ENCODE data around the gene KLHL1.

DNA sequence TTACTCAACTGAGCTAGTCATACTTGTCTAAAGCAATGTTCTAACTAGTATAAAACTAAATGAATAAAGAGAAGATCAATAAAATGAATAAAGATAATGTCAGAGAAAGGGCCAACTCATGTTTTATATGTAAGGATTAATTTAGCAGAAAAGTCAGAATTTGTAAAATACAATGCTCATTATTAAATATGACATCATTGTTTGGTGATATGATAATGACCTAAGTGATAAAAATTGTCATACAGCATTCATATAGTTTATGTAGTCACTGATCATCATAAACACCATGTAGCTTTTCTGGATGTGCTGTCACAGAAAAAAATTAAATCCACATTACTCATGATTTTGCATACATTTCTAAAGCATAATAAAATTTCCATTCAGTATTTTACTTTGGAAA is 3.8 kb downstream of the KLHL1 start:
- TF ChIP-seq POLR2A (IDR thresholded peaks at IDR 0.05) (no peak), CTCF (IDR thresholded peaks at IDR 0.05) (no peak), POLR2AphosphoS5 (IDR thresholded peaks at IDR 0.05; ENCODE audit: insufficient read depth in 1 of 2, low read depth in 1 of 2) (no peak)

Measured in vagina (tissue), 2 donors.